ENCODE results near the gene HSH2D. TPM values are rescaled to one million over a fixed set of nuclear protein-coding genes. Genes with fewer than 3 reads are reported as not detected.

The HSH2D gene
- total and polyA plus RNA-seq, 10 of the 15 experiments (the other 5 are each of a cell fraction or from before 2014, with no cell fraction given), result 22.0 to 145 (median 89.3) TPM

- TF ChIP-seq, protein P1, sequence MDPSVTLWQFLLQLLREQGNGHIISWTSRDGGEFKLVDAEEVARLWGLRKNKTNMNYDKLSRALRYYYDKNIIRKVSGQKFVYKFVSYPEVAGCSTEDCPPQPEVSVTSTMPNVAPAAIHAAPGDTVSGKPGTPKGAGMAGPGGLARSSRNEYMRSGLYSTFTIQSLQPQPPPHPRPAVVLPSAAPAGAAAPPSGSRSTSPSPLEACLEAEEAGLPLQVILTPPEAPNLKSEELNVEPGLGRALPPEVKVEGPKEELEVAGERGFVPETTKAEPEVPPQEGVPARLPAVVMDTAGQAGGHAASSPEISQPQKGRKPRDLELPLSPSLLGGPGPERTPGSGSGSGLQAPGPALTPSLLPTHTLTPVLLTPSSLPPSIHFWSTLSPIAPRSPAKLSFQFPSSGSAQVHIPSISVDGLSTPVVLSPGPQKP (IDR thresholded peaks at IDR 0.05; ENCODE audit: low read depth, low read length), result 0 out of 2 replicates have a peak, but pooled peaks have one; percentile 38
- TF ChIP-seq SMAD1 (IDR thresholded peaks at IDR 0.05; ENCODE audit: low read depth, partially characterized antibody) (peak; percentile 87), CEBPB (IDR thresholded peaks at IDR 0.05; ENCODE audit: borderline replicate concordance in 1 of 2, low read depth in 2 of 2, low read length in 2 of 2) (no peak), SREBF2 (IDR thresholded peaks at IDR 0.05; ENCODE audit: low read length) (no peak), MYC (IDR thresholded peaks at IDR 0.05; ENCODE audit: insufficient read depth, insufficient read length, insufficient replicate concordance, low read length, severe bottlenecking) (peak; percentile 24), NFXL1 (IDR thresholded peaks at IDR 0.05; ENCODE audit: borderline replicate concordance) (no peak), CREB1 (IDR thresholded peaks at IDR 0.05; ENCODE audit: low read depth) (peak; percentile 59; the same call in 1 of the 2 replicates), ZNF622 (IDR thresholded peaks at IDR 0.05) (no peak), TCF7 (IDR thresholded peaks at IDR 0.05; ENCODE audit: borderline replicate concordance) (no peak), MAX (IDR thresholded peaks at IDR 0.05; ENCODE audit: low read depth, low read length) (peak; percentile 54; the same call in 1 of the 2 replicates), CBX3 (IDR thresholded peaks at IDR 0.05; ENCODE audit: borderline replicate concordance, low read depth) (no peak), KDM1A (IDR thresholded peaks at IDR 0.05; ENCODE audit: borderline replicate concordance) (no peak), TCF12 (IDR thresholded peaks at IDR 0.05; ENCODE audit: low read depth, low read length) (peak; percentile 99), IKZF2 (IDR thresholded peaks at IDR 0.05) (peak; percentile 42 to 56; a peak in 3 of 4 replicates), SP1 (IDR thresholded peaks at IDR 0.05; ENCODE audit: low read depth, low read length) (peak; percentile 42), BCL11A (IDR thresholded peaks at IDR 0.05; ENCODE audit: low read depth, low read length) (peak; percentile 17; the same call in 1 of the 2 replicates), FOXM1 (IDR thresholded peaks at IDR 0.05; ENCODE audit: low read depth, low read length) (no peak)
- TF ChIP-seq, protein P2, sequence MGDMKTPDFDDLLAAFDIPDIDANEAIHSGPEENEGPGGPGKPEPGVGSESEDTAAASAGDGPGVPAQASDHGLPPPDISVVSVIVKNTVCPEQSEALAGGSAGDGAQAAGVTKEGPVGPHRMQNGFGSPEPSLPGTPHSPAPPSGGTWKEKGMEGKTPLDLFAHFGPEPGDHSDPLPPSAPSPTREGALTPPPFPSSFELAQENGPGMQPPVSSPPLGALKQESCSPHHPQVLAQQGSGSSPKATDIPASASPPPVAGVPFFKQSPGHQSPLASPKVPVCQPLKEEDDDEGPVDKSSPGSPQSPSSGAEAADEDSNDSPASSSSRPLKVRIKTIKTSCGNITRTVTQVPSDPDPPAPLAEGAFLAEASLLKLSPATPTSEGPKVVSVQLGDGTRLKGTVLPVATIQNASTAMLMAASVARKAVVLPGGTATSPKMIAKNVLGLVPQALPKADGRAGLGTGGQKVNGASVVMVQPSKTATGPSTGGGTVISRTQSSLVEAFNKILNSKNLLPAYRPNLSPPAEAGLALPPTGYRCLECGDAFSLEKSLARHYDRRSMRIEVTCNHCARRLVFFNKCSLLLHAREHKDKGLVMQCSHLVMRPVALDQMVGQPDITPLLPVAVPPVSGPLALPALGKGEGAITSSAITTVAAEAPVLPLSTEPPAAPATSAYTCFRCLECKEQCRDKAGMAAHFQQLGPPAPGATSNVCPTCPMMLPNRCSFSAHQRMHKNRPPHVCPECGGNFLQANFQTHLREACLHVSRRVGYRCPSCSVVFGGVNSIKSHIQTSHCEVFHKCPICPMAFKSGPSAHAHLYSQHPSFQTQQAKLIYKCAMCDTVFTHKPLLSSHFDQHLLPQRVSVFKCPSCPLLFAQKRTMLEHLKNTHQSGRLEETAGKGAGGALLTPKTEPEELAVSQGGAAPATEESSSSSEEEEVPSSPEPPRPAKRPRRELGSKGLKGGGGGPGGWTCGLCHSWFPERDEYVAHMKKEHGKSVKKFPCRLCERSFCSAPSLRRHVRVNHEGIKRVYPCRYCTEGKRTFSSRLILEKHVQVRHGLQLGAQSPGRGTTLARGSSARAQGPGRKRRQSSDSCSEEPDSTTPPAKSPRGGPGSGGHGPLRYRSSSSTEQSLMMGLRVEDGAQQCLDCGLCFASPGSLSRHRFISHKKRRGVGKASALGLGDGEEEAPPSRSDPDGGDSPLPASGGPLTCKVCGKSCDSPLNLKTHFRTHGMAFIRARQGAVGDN (IDR thresholded peaks at IDR 0.05), result peak; percentile 51; the same call in 1 of the 2 replicates
- TF ChIP-seq, protein P3, sequence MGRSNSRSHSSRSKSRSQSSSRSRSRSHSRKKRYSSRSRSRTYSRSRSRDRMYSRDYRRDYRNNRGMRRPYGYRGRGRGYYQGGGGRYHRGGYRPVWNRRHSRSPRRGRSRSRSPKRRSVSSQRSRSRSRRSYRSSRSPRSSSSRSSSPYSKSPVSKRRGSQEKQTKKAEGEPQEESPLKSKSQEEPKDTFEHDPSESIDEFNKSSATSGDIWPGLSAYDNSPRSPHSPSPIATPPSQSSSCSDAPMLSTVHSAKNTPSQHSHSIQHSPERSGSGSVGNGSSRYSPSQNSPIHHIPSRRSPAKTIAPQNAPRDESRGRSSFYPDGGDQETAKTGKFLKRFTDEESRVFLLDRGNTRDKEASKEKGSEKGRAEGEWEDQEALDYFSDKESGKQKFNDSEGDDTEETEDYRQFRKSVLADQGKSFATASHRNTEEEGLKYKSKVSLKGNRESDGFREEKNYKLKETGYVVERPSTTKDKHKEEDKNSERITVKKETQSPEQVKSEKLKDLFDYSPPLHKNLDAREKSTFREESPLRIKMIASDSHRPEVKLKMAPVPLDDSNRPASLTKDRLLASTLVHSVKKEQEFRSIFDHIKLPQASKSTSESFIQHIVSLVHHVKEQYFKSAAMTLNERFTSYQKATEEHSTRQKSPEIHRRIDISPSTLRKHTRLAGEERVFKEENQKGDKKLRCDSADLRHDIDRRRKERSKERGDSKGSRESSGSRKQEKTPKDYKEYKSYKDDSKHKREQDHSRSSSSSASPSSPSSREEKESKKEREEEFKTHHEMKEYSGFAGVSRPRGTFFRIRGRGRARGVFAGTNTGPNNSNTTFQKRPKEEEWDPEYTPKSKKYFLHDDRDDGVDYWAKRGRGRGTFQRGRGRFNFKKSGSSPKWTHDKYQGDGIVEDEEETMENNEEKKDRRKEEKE (IDR thresholded peaks at IDR 0.05), result no peak
- TF ChIP-seq, protein P4, sequence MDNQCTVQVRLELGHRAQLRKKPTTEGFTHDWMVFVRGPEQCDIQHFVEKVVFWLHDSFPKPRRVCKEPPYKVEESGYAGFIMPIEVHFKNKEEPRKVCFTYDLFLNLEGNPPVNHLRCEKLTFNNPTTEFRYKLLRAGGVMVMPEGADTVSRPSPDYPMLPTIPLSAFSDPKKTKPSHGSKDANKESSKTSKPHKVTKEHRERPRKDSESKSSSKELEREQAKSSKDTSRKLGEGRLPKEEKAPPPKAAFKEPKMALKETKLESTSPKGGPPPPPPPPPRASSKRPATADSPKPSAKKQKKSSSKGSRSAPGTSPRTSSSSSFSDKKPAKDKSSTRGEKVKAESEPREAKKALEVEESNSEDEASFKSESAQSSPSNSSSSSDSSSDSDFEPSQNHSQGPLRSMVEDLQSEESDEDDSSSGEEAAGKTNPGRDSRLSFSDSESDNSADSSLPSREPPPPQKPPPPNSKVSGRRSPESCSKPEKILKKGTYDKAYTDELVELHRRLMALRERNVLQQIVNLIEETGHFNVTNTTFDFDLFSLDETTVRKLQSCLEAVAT (IDR thresholded peaks at IDR 0.05), result peak; percentile 91
Measured at GRCh38 chr19:16143399-16144215, at the start of gene HSH2D (continued).
